Measurements from ENCODE around the gene ADCY5.

DNA sequence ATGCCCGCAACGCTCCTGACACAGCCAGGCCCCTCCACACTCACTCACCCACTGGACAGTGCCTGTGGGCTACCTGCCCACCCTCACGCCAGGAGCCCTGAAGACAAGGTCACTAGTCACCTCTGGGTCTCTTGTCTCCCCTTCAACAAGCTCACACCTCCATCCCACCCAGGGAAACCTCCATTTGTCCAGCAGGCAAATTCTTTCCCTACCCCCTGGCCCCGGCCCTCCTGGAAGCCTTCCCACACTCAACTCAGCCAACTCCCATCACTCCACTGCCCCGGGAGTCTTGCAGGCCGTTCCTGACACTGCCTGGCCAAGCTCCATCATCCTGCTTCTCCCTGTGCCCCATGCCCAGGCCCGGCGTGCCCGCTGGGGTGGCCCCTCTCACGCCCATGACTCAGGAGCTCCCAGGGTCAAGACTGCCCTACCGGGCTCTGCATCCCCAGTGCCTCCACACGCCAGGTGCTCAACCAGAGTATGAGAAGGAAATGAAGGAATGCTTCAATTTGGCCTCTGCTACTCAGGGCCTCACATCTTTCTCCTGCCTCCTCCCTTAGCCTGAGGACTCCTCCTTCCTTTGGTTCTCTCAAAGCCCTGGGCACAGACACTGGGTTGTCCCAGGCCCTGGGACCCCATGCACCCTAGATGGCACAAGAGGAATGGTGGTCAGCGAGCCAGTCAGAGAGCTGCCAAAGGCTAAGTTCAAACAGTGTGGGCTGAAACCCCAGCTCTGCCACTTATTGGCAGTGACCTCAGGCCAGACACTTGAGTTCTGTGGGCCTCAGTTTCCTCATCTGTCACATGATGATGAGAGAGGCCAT, 158.6 kb downstream of the ADCY5 start:
- TF ChIP-seq, protein P1, sequence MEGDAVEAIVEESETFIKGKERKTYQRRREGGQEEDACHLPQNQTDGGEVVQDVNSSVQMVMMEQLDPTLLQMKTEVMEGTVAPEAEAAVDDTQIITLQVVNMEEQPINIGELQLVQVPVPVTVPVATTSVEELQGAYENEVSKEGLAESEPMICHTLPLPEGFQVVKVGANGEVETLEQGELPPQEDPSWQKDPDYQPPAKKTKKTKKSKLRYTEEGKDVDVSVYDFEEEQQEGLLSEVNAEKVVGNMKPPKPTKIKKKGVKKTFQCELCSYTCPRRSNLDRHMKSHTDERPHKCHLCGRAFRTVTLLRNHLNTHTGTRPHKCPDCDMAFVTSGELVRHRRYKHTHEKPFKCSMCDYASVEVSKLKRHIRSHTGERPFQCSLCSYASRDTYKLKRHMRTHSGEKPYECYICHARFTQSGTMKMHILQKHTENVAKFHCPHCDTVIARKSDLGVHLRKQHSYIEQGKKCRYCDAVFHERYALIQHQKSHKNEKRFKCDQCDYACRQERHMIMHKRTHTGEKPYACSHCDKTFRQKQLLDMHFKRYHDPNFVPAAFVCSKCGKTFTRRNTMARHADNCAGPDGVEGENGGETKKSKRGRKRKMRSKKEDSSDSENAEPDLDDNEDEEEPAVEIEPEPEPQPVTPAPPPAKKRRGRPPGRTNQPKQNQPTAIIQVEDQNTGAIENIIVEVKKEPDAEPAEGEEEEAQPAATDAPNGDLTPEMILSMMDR (IDR thresholded peaks at IDR 0.05; ENCODE audit: low read length): no peak
- TF ChIP-seq EZH2 (IDR thresholded peaks at IDR 0.05; ENCODE audit: borderline replicate concordance, low read length): no peak

Measured in OCI-LY1 (cell line).